D721Med (cell line): ENCODE results near the gene TIAM2.
"Not testable (repeated sequence)": the region's sequence is repeated elsewhere in the genome, so short reads cannot be mapped to it uniquely, and the experiment has no call there.

Experiments
- DNase-seq: peaks from one replicate; pipeline ENCODE4 v3.0.0; 2011; ENCODE audit warnings: low spot score; ENCODE audit not compliant: insufficient read length
- FAIRE-seq: peaks from 2 replicates; lab custom pipeline; 2011; peaks lifted over from hg19 to GRCh38; lab: Jason Lieb, UNC
- CTCF ChIP-seq: IDR thresholded peaks from 2 replicates; pipeline ENCODE4 v1.5.1; 2012; ENCODE audit warnings: mild to moderate bottlenecking, control low read depth; ENCODE audit not compliant: insufficient read depth; ENCODE audit errors: missing control alignments

The TIAM2 gene

GRCh38 chr6:155011809-155012291, 16.7 kb downstream of the TIAM2 start:
- TF ChIP-seq CTCF, result no peak

GRCh38 chr6:155013457-155013876, 18.4 kb downstream of the TIAM2 start:
- FAIRE-seq (peak; percentile 11), DNase-seq (no peak)
- no peak for TF ChIP-seq CTCF

More at GRCh38 chr6:155011809-155012291, 16.7 kb downstream of the TIAM2 start:
- FAIRE-seq (no peak), DNase-seq (no peak)

GRCh38 chr6:155014137-155014536, 19.0 kb downstream of the TIAM2 start:
- no peak for TF ChIP-seq CTCF
- FAIRE-seq (no peak), DNase-seq (no peak)

- no peak for FAIRE-seq
Measured at GRCh38 chr6:155014670-155015300, 19.7 kb downstream of the TIAM2 start.

GRCh38 chr6:155018415-155018814, 23.3 kb downstream of the TIAM2 start:
- not testable (repeated sequence) for DNase-seq, FAIRE-seq

More at GRCh38 chr6:155014670-155015300, 19.7 kb downstream of the TIAM2 start:
- TF ChIP-seq CTCF, result no peak
- DNase-seq, result no peak

GRCh38 chr6:155021680-155022079, 26.6 kb downstream of the TIAM2 start:
- TF ChIP-seq CTCF, result no peak

GRCh38 chr6:155022721-155023120, 27.6 kb downstream of the TIAM2 start:
- TF ChIP-seq CTCF, result no peak
- FAIRE-seq (no peak), DNase-seq (no peak)

More at GRCh38 chr6:155021680-155022079, 26.6 kb downstream of the TIAM2 start:
- DNase-seq (no peak), FAIRE-seq (no peak)
